HepG2 (cell line): ENCODE results near the gene ECD. TPM values are rescaled to one million over a fixed set of nuclear protein-coding genes. Genes with fewer than 3 reads are reported as not detected.
A peak's percentile ranks its signal among the peaks of the same experiment; 100 is the strongest.

ENCODE experiments used
- ATAC-seq: fragments of 200-7000 bp; cut with Tn5 transposase; 3 replicates; pipeline ENCODE4 v1.9.1; 2020; ENCODE audit warnings: mild to moderate bottlenecking, moderate library complexity
- BruUV-seq: library from RNA; stranded (reverse); fragments of 400-500 nt; replicated peaks from 2 replicates; lab custom pipeline; 2021; lab: Mats Ljungman, UMichigan
- CTCF ChIA-PET: fragments of 300-600 bp; formaldehyde crosslinking; extraction: SDS; loops from one replicate; lab custom pipeline; 2021; ENCODE audit warnings: low total read pairs, inconsistent platforms, low intra/inter-chr PET ratio; lab: Yijun Ruan, JAX
- POLR2A ChIA-PET: fragments of 350-600 bp; sonication (Branson Sonifier 250); formaldehyde crosslinking; loops from one replicate; lab custom pipeline; 2020; ENCODE audit warnings: antibody characterized with exemption, inconsistent platforms; lab: Yijun Ruan, JAX
- DNase-seq: peaks from one replicate; pipeline ENCODE4 v3.0.0-alpha.2; 2015; ENCODE audit warnings: low spot score
- FAIRE-seq: peaks from 3 replicates; lab custom pipeline; 2011; peaks lifted over from hg19 to GRCh38; lab: Jason Lieb, UNC
- H2AFZ ChIP-seq: one replicate; pipeline ENCODE4 v1.6.1; 2011; ENCODE audit warnings: low read length, inconsistent platforms
- H3K27ac ChIP-seq: fragments of 300-600 bp; 3 replicates; pipeline ENCODE4 v1.8.0; 2011; ENCODE audit warnings: mixed run types, mild to moderate bottlenecking, mixed read lengths, low read length, inconsistent platforms; ENCODE audit not compliant: insufficient read depth; ENCODE audit errors: extremely low read length
- H3K27me3 ChIP-seq, 2 experiments: fragments of 200-600 bp in 1 of 2; 2 replicates in 1 of 2; 3 replicates in 1 of 2; pipeline versions ENCODE4 v1.6.0 to v1.8.0; 2011; ENCODE audit warnings: low read length in 2 of 2, mild to moderate bottlenecking in 2 of 2, moderate library complexity in 2 of 2, inconsistent platforms in 1 of 2; ENCODE audit not compliant: insufficient read depth in 2 of 2, control insufficient read depth in 1 of 2
- H3K36me3 ChIP-seq, 2 experiments: fragments of 200-600 bp in 1 of 2; replicated peaks in 1 of 2; 2 replicates in 1 of 2; 3 replicates in 1 of 2; pipeline versions ENCODE4 v1.5.1 to v1.8.0; 2011; ENCODE audit warnings: low read length in 2 of 2, inconsistent platforms in 1 of 2; ENCODE audit not compliant: insufficient read depth in 2 of 2, control insufficient read depth in 1 of 2
- H3K4me1 ChIP-seq: 2 replicates; pipeline ENCODE4 v1.5.1; 2012; ENCODE audit warnings: low read length, inconsistent platforms; ENCODE audit not compliant: insufficient read depth
- H3K4me2 ChIP-seq: 2 replicates; pipeline ENCODE4 v1.6.0; 2011; ENCODE audit warnings: low read depth, low read length, inconsistent platforms
- H3K4me3 ChIP-seq, 3 experiments: fragments of 200-600 bp in 1 of 3; sonication (generic), shearing (Covaris generic) in 1 of 3; replicated peaks in 1 of 3; 2 replicates each; pipeline ENCODE4 v1.5.1; 2011 to 2016; ENCODE audit warnings: low read length in 3 of 3, inconsistent platforms in 2 of 3, low read depth in 2 of 3, mild to moderate bottlenecking in 2 of 3, control low read depth in 1 of 3, mixed read lengths in 1 of 3; ENCODE audit not compliant: insufficient read depth in 1 of 3
- H3K79me2 ChIP-seq: one replicate; pipeline ENCODE4 v1.6.1; 2011; ENCODE audit warnings: low read length, inconsistent platforms; ENCODE audit not compliant: insufficient read depth
- H3K9ac ChIP-seq: 2 replicates; pipeline ENCODE4 v1.6.0; 2011; ENCODE audit warnings: mild to moderate bottlenecking, low read depth, low read length, inconsistent platforms; ENCODE audit not compliant: insufficient read depth
- H3K9me3 ChIP-seq: 2 replicates; pipeline ENCODE4 v1.5.1; 2012; ENCODE audit warnings: mild to moderate bottlenecking, low read length
- H4K20me1 ChIP-seq: 2 replicates; pipeline ENCODE4 v1.6.0; 2011; ENCODE audit warnings: inconsistent platforms, mild to moderate bottlenecking, low read length, moderate library complexity; ENCODE audit not compliant: insufficient read depth
- CHCHD3 ChIP-seq: sonication (generic); formaldehyde crosslinking; IDR thresholded peaks from 2 replicates; pipeline ENCODE4 v1.8.0; 2022; ENCODE audit warnings: mild to moderate bottlenecking, missing genetic modification reagents, moderate library complexity
- CTCF ChIP-seq: sonication (generic); formaldehyde crosslinking; IDR thresholded peaks from 2 replicates; pipeline ENCODE4 v1.5.0; 2020; ENCODE audit warnings: mild to moderate bottlenecking, missing genetic modification reagents, moderate library complexity
- MIXL1 ChIP-seq: IDR thresholded peaks from 2 replicates; pipeline ENCODE4 v1.6.1; 2016
- RAD21 ChIP-seq: fragments of 450-650 bp; formaldehyde crosslinking; IDR thresholded peaks from 2 replicates; pipeline ENCODE4 v1.5.0; 2020; ENCODE audit warnings: mild to moderate bottlenecking
- SMC3 ChIP-seq: IDR thresholded peaks from 2 replicates; pipeline ENCODE4 v1.6.1; 2011; ENCODE audit warnings: low read length, improper control_type of control experiment
- STAG1 ChIP-seq: sonication (generic); formaldehyde crosslinking; IDR thresholded peaks from 2 replicates; pipeline ENCODE4 v1.4.0; 2020; ENCODE audit warnings: missing genetic modification reagents
- TFDP2 ChIP-seq: sonication (generic); formaldehyde crosslinking; IDR thresholded peaks from 2 replicates; pipeline ENCODE4 v1.4.0; 2020; ENCODE audit warnings: missing genetic modification reagents
- ZHX2 ChIP-seq, 2 experiments: sonication (generic) in 1 of 2; formaldehyde crosslinking in 1 of 2; IDR thresholded peaks; 2 replicates each; pipeline versions ENCODE4 v1.6.1 to v1.9.0; 2014 to 2022; ENCODE audit warnings: antibody characterized with exemption in 1 of 2, borderline replicate concordance in 1 of 2, inconsistent platforms in 1 of 2, low read depth in 1 of 2, missing genetic modification reagents in 1 of 2
- ZNF205 ChIP-seq: IDR thresholded peaks from 2 replicates; pipeline ENCODE4 v1.6.1; 2018; ENCODE audit warnings: missing biosample characterization, missing genetic modification reagents
- ZNF276 ChIP-seq: sonication (generic); formaldehyde crosslinking; IDR thresholded peaks from 2 replicates; pipeline ENCODE4 v1.4.0; 2020; ENCODE audit warnings: mild to moderate bottlenecking, low read depth, missing genetic modification reagents
- WGBS: methylation state at CpG from one replicate; pipeline ENCODE4 v1.1.6; 2017; ENCODE audit warnings: low lambda C conversion rate; 5-methylcytosine and 5-hydroxymethylcytosine counted together
- in situ Hi-C: cut with HindIII; loops from 2 replicates; pipeline ENCODE4 v1.10.0; 2017; ENCODE audit warnings: low pct_unique_long_range_greater_than_20kb; ENCODE audit not compliant: extremely low pct_ligation_motif_present
- intact Hi-C: fragments of 100-400 bp; cut with micrococcal nuclease; formaldehyde crosslinking; loops from one replicate; pipeline ENCODE4 v1.10.0; 2022; ENCODE audit not compliant: unreplicated experiment
- polyA plus RNA-seq, 8 experiments: library from polyadenylated mRNA; depleted of rRNA in 3 of 8; stranded (reverse) in 7 of 8; unstranded in 1 of 8; fragments of >200 nt; fragmentation: Illumina TruSeq in 4 of 8; extraction: Trizol in 4 of 8; gene quantifications; 2 replicates each; pipeline versions ENCODE4 v1.2.1 to v1.2.3, GENCODE V29; 2011 to 2016; ENCODE audit warnings: low read depth in 4 of 8, missing spikeins in 1 of 8, mixed read lengths in 1 of 8; ENCODE audit not compliant: insufficient read depth in 1 of 8
- total RNA-seq, 5 experiments: library from RNA; depleted of rRNA; stranded (reverse); fragments of >200 nt; fragmentation: Illumina TruSeq; extraction: Trizol; gene quantifications; 2 replicates each; pipeline ENCODE4 v1.2.3, GENCODE V29; 2016; ENCODE audit warnings: low read depth in 1 of 5

Gene ECD
- total and polyA plus RNA-seq, 2 of the 13 experiments (the other 11 are each of a cell fraction or from before 2014, with no cell fraction given), result 21.5 to 27.6 TPM

- TF ChIP-seq ZHX2 (IDR thresholded peaks at IDR 0.05; ENCODE audit: low read depth), result no peak
- TF ChIP-seq ZHX2 (CRISPR knock-in tag; IDR thresholded peaks at IDR 0.05; ENCODE audit: borderline replicate concordance), result no peak
- TF ChIP-seq TFDP2 (CRISPR knock-in tag), result no peak
These were observed 6.7 kb downstream of the ECD start (continued) for GRCh38 chr10:73161079-73161478.

GRCh38 chr10:73159038-73159648 is 8.7 kb downstream of the ECD start:
- Histone ChIP-seq H3K36me3 (peaks cover 8 to 44% of the 10 kb centered on the region in 2 experiments), H2AFZ (no peak overlapping the region), H3K79me2 (peaks cover 37% of the 10 kb centered on the region), H3K27me3 (no peaks in the 10 kb centered on the region; a peak in 1 of 5 replicates), H3K27ac (no peak overlapping the region), H4K20me1 (peaks cover 3% of the 10 kb centered on the region; the same call in 1 of the 2 replicates), H3K4me3 (no peak overlapping the region)
- POLR2A ChIA-PET, result interaction anchor here (1.2 to 1.6 kb wide), 2 partner anchors 49 to 62 kb away, joined by 4 to 6 read pairs; partner anchors contain the start of gene NUDT13
- 8% methylated on average over 5 of the region's 5 CpGs for WGBS
- no peak for TF ChIP-seq ZNF276 (CRISPR knock-in tag)
- TF ChIP-seq ZNF205 (CRISPR knock-in tag), result no peak
- TF ChIP-seq CTCF (CRISPR knock-in tag), result peak; percentile 75
- TF ChIP-seq CHCHD3 (CRISPR knock-in tag), result no peak
- peak; percentile 70 for TF ChIP-seq SMC3
- TF ChIP-seq RAD21 (CRISPR knock-in tag), result peak; percentile 42; the same call in 1 of the 2 replicates
- TF ChIP-seq STAG1, result peak; percentile 73
- peak; percentile 33; the same call in 1 of the 2 replicates for TF ChIP-seq MIXL1 (CRISPR knock-in tag)
- TF ChIP-seq, all 625 proteins: peak for 5
- 0 out of 3 replicates have a peak, but pooled peaks have one; percentile 32 for ATAC-seq
- CTCF ChIA-PET, result interaction anchor here (0.8 to 2.1 kb wide), 2 partner anchors 63 to 97 kb away, joined by 3 to 15 read pairs; partner anchors contain the start of gene P4HA1
- Histone ChIP-seq H3K9ac (no peak overlapping the region), H3K4me1 (peaks cover 14% of the 10 kb centered on the region; the same call in 1 of the 2 replicates), H3K4me2 (no peak overlapping the region), H3K9me3 (no peaks in the 10 kb centered on the region)
- in situ Hi-C loops (no loop called here), intact Hi-C loops (loop anchor here (1.0 kb wide), 1 partner anchor 63 kb away; the partner anchor contains the start of gene P4HA1)
- peak; percentile 81 for FAIRE-seq
- BruUV-seq, result no TSS peak
- DNase-seq, result peak; percentile 59
